ENCODE results near the gene SLC22A13.
"Not testable (repeated sequence)": the region's sequence is repeated elsewhere in the genome, so short reads cannot be mapped to it uniquely, and the experiment has no call there.

SLC22A13 gene

DNA sequence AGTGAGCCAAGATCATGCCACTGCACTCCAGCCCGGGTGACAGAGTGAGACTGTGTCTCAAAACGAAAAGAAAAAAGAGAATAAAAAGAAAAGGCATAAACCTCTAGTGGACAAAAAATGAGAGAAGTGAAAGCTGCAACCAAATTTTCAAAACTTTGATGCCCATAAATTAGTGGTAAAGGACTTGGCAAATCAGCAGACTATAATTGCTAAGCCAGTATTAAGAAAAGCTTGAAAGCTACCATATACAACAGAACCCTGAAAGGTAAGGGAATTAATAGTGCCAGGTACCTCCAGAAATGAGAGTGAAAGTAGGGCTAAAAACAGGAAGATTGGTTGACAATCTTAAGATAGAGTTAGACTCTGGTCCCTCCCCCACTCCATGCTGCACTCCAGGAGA, 32.9 kb upstream of the SLC22A13 start:
- no peak overlapping the region for H3K27ac ChIP-seq
- no peak overlapping the region for H3K9ac ChIP-seq
- TF ChIP-seq Cebpa-rat (IDR thresholded peaks at IDR 0.05), result no peak
- H3K36me3 ChIP-seq, result peaks cover 79 to 99% (median 92%) of the 10 kb centered on the region in 11 experiments
- no peak overlapping the region for H3K4me3 ChIP-seq
- H3K9me3 ChIP-seq (replicated peaks in 1 of 11), result peaks cover 7 to 16% (median 13%) of the 10 kb centered on the region in 11 experiments; a peak in 21 of 22 replicates
- no peaks in the 10 kb centered on the region for H3K27me3 ChIP-seq
- 0 out of 22 replicates have a peak, but pooled peaks cover 0 to 14% (median 0%) of the 10 kb centered on the region in 11 experiments for H4K20me1 ChIP-seq
- H3K4me1 ChIP-seq, result peaks cover 0 to 43% (median 18%) of the 10 kb centered on the region in 10 experiments; a peak in 14 of 20 replicates
- H3K4me2 ChIP-seq, result peak overlapping the region in 4 of 11 experiments; percentile 4 to 48 (median 18); a peak in 5 of 22 replicates

DNA sequence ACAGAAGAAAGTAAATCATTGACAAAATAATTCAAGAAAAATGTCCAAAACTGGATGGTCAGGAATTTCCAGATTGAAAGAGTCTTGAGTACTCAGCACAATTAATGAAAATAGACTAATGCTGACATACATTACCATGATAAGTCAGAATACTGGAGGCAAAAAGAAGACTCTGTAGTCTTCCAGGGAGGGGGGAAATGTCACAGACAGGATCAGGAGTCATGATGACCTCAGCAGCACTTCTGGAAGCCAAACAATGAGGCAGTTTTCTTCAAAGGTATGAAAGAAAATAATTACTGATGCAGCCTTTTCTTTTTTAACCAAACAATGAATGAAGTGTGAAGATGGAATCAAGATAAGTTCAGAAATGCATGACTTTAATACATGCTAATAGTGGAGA, 30.1 kb upstream of the SLC22A13 start:
- Histone ChIP-seq H3K9me3 (replicated peaks in 1 of 11) (peaks cover 20 to 29% (median 25%) of the 10 kb centered on the region in 11 experiments; a peak in 21 of 22 replicates), H3K36me3 (peaks cover 97 to 100% (median 99%) of the 10 kb centered on the region in 11 experiments)

DNA sequence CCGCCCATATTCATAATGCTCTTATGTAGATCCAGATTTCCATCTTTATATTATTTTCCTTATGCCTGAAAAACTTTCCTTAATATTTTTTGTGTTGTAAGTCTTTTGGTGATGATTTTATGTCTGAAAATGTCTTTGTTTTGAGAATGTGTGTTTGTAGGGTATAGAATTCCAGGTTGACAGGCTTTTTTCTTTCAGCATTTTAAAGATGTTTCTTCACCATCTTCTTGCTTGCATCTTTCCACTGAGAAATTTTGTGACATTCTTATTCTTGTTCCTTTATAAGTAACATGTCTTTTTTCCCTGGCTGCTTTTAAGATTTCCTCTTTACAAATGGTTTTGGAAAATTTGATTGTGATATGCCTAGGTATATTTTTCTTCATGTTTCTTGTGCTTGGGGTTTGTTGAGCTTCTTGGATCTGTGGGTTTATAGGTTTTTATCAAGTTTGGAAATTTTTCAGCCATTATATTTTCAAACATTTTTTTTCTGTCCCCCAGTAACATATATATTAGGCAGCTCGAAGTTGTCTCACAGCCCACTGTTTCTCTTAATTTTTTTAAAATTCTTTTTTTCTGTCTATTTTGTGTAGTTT, 27.1 kb upstream of the SLC22A13 start:
- H3K36me3 ChIP-seq, result peaks cover 81 to 100% (median 94%) of the 10 kb centered on the region in 11 experiments
- no peak for TF ChIP-seq Cebpa-rat (IDR thresholded peaks at IDR 0.05)

More for the DNA sequence above, 30.1 kb upstream of the SLC22A13 start:
- no peak overlapping the region for H3K4me2 ChIP-seq
- H3K27me3 ChIP-seq, result no peaks in the 10 kb centered on the region
- no peak overlapping the region for H3K27ac ChIP-seq
- no peak for TF ChIP-seq Cebpa-rat (IDR thresholded peaks at IDR 0.05)
- peaks cover 0 to 28% (median 0%) of the 10 kb centered on the region in 10 experiments; a peak in 8 of 20 replicates for H3K4me1 ChIP-seq
- peaks cover 0 to 21% (median 0%) of the 10 kb centered on the region in 11 experiments; a peak in 1 of 22 replicates for H4K20me1 ChIP-seq
- H3K4me3 ChIP-seq, result no peak overlapping the region
- H3K9ac ChIP-seq, result no peak overlapping the region

DNA sequence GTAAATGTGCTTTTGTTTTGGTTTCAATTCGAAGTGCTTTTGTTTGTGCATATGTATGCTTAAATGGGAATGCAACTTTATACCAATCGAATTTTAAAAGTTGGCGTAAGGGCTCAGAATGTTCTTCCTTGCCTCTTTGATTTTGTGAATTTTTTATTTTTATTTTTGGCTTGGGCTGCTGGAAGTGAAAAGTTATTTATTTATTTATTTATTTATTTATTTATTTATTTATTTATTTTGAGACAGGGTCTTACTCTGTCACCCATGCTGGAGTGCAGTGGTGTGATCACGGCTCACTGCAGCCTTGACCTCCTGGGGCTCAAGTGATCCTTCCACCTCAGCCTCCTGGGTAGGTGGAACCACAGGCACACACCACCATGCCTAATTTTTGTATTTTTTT, 22.8 kb upstream of the SLC22A13 start:
- H3K4me3 ChIP-seq, H3K4me2 ChIP-seq, H3K9ac ChIP-seq, H3K4me1 ChIP-seq, H3K27me3 ChIP-seq, H3K27ac ChIP-seq: not testable (repeated sequence)
- peaks cover 0 to 66% (median 0%) of the 10 kb centered on the region in 11 experiments; a peak in 4 of 22 replicates for H4K20me1 ChIP-seq
- peaks cover 10 to 13% (median 11%) of the 10 kb centered on the region in 11 experiments; a peak in 19 of 22 replicates for H3K9me3 ChIP-seq (replicated peaks in 1 of 11)
- peaks cover 75 to 99% (median 88%) of the 10 kb centered on the region in 11 experiments for H3K36me3 ChIP-seq

More for the DNA sequence above, 27.1 kb upstream of the SLC22A13 start:
- Histone ChIP-seq H3K9me3 (replicated peaks in 1 of 11) (peaks cover 20 to 29% (median 25%) of the 10 kb centered on the region in 11 experiments; a peak in 21 of 22 replicates), H3K27me3 (no peaks in the 10 kb centered on the region), H3K4me3 (no peak overlapping the region), H3K4me2 (no peak overlapping the region), H3K27ac (no peak overlapping the region), H3K9ac (no peak overlapping the region), H3K4me1 (peaks cover 0 to 12% (median 0%) of the 10 kb centered on the region in 10 experiments; a peak in 2 of 20 replicates), H4K20me1 (peaks cover 0 to 36% (median 0%) of the 10 kb centered on the region in 11 experiments; a peak in 2 of 22 replicates)

DNA sequence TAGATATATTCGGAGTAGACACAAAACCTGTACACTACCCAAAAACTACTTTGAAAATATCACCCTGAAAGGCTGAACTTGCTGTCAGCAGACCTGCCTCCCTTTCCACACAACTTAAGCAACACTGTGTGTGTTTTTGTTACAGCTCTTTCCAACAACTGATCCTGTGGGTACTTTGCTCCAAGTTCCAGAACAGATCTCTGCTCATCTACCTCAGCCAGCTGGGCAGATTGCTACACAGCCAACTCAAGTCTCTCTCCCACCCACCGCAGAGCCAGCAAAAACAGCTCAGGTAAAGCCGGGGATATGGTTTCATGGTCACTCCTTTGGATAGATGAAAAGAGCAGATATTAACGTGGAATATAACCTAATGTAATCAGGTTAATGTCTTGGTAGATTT, 19.7 kb upstream of the SLC22A13 start:
- no peak overlapping the region for H3K4me2 ChIP-seq
- H4K20me1 ChIP-seq, result peaks cover 0 to 65% (median 0%) of the 10 kb centered on the region in 11 experiments; a peak in 4 of 22 replicates
- H3K4me3 ChIP-seq, result no peak overlapping the region
- H3K36me3 ChIP-seq, result peaks cover 73 to 99% (median 86%) of the 10 kb centered on the region in 11 experiments
- no peaks in the 10 kb centered on the region for H3K27me3 ChIP-seq
- no peak overlapping the region for H3K27ac ChIP-seq
- H3K9ac ChIP-seq, result no peak overlapping the region
- no peaks in the 10 kb centered on the region for H3K9me3 ChIP-seq (replicated peaks in 1 of 11)
- no peaks in the 10 kb centered on the region for H3K4me1 ChIP-seq
- TF ChIP-seq Cebpa-rat (IDR thresholded peaks at IDR 0.05), result no peak

DNA sequence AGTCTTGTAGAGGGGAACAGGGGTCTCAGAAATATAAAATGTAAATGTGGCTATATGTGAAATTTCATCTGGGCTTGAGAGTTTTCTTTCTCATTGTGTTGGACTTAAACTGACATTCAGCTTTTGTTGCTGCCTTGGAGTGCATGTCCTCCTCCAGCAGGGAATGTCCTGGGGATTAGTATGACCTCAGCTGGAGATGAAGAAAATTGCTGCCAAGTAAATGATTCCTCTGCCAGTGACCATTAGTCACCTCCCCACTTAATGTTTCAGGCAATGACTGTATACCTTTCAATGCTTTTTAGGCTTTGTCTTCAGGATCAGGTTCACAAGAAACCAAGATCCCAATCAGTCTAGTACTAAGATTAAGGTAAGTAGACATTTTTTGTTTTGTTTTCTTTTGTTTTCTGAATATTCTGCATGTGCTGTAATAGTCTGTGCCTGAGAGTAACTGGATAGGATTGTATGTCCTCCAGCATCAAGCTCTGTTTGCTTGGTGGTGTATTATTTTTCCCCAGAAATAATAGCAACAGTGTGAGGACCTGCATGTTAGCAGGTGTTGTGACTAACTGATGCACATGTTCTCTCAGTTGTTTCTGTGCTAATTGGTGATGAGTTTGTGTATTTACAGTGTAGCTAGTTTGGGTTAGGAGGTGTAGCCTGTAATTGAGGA, 18.1 kb upstream of the SLC22A13 start:
- H4K20me1 ChIP-seq, result peaks cover 0 to 59% (median 0%) of the 10 kb centered on the region in 11 experiments; a peak in 4 of 22 replicates
- H3K36me3 ChIP-seq, result peaks cover 84 to 100% (median 92%) of the 10 kb centered on the region in 11 experiments
- no peaks in the 10 kb centered on the region for H3K9me3 ChIP-seq (replicated peaks in 1 of 11)
- H3K4me3 ChIP-seq, result no peak overlapping the region
- no peaks in the 10 kb centered on the region for H3K27me3 ChIP-seq
- no peak overlapping the region for H3K9ac ChIP-seq
- no peak overlapping the region for H3K4me2 ChIP-seq
- no peak for TF ChIP-seq Cebpa-rat (IDR thresholded peaks at IDR 0.05)
- no peaks in the 10 kb centered on the region for H3K4me1 ChIP-seq
- no peak overlapping the region for H3K27ac ChIP-seq

DNA sequence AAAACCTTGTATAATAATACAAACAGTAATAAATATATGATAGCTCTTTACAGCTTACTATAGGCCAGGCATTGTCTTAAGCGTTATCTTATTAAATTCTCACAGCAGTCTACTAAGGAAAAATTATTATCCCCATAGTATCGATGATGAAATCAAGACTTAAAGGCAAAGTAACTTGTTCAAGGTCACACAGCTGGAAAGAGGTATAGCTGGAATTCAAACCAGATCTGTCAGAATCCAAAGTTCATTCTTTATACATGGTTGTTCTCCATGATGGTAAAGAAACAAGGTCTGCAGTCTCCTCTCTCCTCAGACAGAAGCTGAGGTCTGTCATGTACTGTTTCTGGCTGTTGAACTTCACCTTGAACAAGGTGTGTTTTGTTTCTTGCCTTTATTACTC, 15.4 kb upstream of the SLC22A13 start:
- H3K4me1 ChIP-seq, result no peaks in the 10 kb centered on the region
- peaks cover 0 to 61% (median 0%) of the 10 kb centered on the region in 11 experiments; a peak in 4 of 22 replicates for H4K20me1 ChIP-seq
- H3K27me3 ChIP-seq, result no peaks in the 10 kb centered on the region
- no peak overlapping the region for H3K4me2 ChIP-seq
- H3K27ac ChIP-seq, result no peak overlapping the region
- no peak for TF ChIP-seq Cebpa-rat (IDR thresholded peaks at IDR 0.05)
- H3K4me3 ChIP-seq, result no peak overlapping the region
- no peak overlapping the region for H3K9ac ChIP-seq
- H3K9me3 ChIP-seq (replicated peaks in 1 of 11), result no peaks in the 10 kb centered on the region
- H3K36me3 ChIP-seq, result peaks cover 95 to 100% (median 97%) of the 10 kb centered on the region in 11 experiments

DNA sequence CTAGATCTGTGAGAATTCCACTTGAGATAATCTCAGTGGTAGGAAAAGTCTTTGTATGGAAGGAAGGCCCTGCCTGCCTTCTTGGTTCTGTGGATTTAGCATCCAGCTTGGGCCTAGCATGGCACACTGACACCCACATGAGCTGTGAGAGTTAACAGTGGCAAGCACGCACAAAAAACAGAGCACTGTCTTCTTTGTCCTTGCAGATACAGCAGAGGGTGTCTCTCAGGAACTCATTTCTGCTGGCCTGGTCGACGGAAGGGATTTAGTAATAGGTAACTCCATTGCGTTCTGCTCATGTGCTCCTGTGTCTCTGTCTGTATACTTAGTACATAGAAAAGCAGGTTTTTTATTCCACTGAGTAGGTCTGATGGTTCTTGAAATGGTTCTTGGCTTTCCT, 14.4 kb upstream of the SLC22A13 start:
- no peaks in the 10 kb centered on the region for H3K4me1 ChIP-seq
- H3K27me3 ChIP-seq, result no peaks in the 10 kb centered on the region
- H3K27ac ChIP-seq, result no peak overlapping the region
- no peak overlapping the region for H3K9ac ChIP-seq
- no peaks in the 10 kb centered on the region for H3K9me3 ChIP-seq (replicated peaks in 1 of 11)
- H4K20me1 ChIP-seq, result peaks cover 0 to 63% (median 0%) of the 10 kb centered on the region in 11 experiments; a peak in 4 of 22 replicates
- peaks cover 95 to 100% (median 98%) of the 10 kb centered on the region in 11 experiments for H3K36me3 ChIP-seq
- TF ChIP-seq Cebpa-rat (IDR thresholded peaks at IDR 0.05), result no peak
- no peak overlapping the region for H3K4me3 ChIP-seq
- no peak overlapping the region for H3K4me2 ChIP-seq

DNA sequence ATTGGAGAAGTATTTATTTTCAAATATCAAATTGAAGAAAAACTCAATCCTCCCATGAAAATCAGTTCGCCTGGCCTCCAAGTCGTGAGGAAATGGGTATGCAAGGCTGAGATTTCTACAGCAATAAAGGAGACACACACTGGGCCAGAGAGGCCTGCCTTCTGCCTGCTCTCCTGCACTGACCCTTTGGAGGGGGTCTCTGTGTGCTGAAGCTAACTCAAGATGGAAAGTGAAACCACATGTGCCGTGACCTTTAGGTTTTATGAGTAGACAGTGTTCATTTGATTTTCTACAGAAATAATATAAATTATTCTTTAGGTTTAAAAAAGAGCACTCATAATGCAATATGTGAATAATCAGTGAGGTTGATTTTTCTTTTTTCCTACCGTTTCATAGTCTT, 11.9 kb upstream of the SLC22A13 start:
- TF ChIP-seq Cebpa-rat (IDR thresholded peaks at IDR 0.05), result no peak

More for the DNA sequence above, 11.9 kb upstream of the SLC22A13 start:
- no peaks in the 10 kb centered on the region for H3K4me1 ChIP-seq
- no peak overlapping the region for H3K27ac ChIP-seq
- H3K4me2 ChIP-seq, result no peak overlapping the region
- no peak overlapping the region for H3K9ac ChIP-seq
- H3K9me3 ChIP-seq (replicated peaks in 1 of 11), result no peaks in the 10 kb centered on the region
- peaks cover 0 to 65% (median 0%) of the 10 kb centered on the region in 11 experiments; a peak in 4 of 22 replicates for H4K20me1 ChIP-seq
- no peaks in the 10 kb centered on the region for H3K27me3 ChIP-seq
- H3K4me3 ChIP-seq, result no peak overlapping the region
- H3K36me3 ChIP-seq, result peaks cover 71 to 89% (median 81%) of the 10 kb centered on the region in 11 experiments

Measured in BLaER1 treated with 17β-estradiol and CSF1 and Interleukin-3, amounts not matched to agents 10 nM and 100 nM (cell line).